ENCODE measurements around the gene SND1.

SND1 gene

GRCh38 chr7:128063088-128063487 lies 411.1 kb downstream of the SND1 start:
- H3K4me3 ChIP-seq (ENCODE audit: low read depth, low read length) = no peak overlapping the region
- no peak for TF ChIP-seq CTCF (IDR thresholded peaks at IDR 0.05; ENCODE audit: low read depth, low read length, missing control alignments)
- no peak for DNase-seq (ENCODE audit: low read depth)

- no peak for TF ChIP-seq CTCF (IDR thresholded peaks at IDR 0.05; ENCODE audit: low read depth, low read length, missing control alignments)
- H3K4me3 ChIP-seq (ENCODE audit: low read depth, low read length) = no peak overlapping the region
- DNase-seq (ENCODE audit: low read depth) = no peak
Observed at GRCh38 chr7:128065872-128066271, 413.9 kb downstream of the SND1 start.

DNA sequence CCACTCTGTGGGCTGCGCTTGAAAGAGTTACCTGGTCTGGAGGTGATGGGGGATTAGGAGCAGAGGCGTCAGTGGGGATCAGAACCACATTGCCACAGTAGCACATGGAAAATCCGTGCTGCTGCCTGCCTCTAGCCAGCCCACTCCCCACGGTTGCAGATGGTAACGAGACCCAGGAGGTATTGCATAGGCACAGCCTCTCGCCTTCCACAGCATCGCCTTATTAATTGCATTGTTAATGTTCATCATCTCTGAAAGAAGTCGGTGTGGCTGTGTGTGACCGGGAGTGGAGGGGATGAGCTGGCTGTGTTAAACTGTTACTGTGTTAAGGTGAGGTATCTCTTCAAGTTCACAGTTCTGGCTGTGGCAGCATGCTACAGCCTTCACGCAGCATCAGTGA lies 414.4 kb downstream of the SND1 start:
- no peak for DNase-seq (ENCODE audit: low read depth)
- TF ChIP-seq CTCF (IDR thresholded peaks at IDR 0.05; ENCODE audit: low read depth, low read length, missing control alignments) = no peak
- H3K4me3 ChIP-seq (ENCODE audit: low read depth, low read length) = no peak overlapping the region

DNA sequence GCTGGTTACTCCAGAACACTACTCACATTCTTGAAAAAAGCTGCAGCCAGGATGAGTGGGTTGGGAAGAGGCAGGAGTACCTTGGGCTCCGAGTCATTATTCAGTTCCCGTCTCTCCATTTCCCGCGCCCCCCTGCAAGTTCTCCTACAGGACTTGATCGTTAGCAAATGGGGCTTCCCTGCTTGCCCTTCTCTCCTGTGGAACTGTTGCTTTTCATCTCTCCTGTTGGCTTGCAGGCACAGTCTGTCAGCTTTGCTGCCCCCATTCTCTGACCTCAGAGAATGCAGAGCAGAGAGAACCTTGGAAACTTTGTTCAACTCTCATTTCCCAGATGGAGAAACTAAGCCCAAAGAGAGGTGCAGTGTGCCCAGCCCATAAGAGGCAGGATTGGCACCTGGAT lies 414.9 kb downstream of the SND1 start:
- no peak overlapping the region for H3K4me3 ChIP-seq (ENCODE audit: low read depth, low read length)
- no peak for TF ChIP-seq CTCF (IDR thresholded peaks at IDR 0.05; ENCODE audit: low read depth, low read length, missing control alignments)
- DNase-seq (ENCODE audit: low read depth) = no peak

DNA sequence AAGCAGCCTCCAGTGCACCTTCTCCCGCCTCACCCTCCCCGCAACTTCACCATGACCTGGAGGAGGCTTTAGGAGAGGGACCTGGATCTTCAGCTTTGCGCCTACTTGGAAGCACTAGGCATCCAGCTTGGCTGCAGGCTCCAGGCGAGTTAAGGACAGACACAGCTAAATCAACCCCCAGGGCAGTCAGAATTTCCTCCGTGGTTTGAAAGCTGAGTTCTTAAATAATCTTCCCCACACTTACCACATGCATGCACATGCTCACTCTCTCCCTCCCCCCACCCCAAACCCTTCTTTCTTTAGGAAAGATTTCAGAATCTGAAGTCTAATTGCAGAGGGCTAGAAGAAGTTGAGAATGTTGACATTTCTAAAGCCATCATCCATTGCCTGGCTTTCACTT lies 416.0 kb downstream of the SND1 start:
- H3K4me3 ChIP-seq (ENCODE audit: low read depth, low read length) = no peak overlapping the region
- TF ChIP-seq CTCF (IDR thresholded peaks at IDR 0.05; ENCODE audit: low read depth, low read length, missing control alignments) = no peak
- no peak for DNase-seq (ENCODE audit: low read depth)

GRCh38 chr7:128068785-128069184 lies 416.8 kb downstream of the SND1 start:
- H3K4me3 ChIP-seq (ENCODE audit: low read depth, low read length) = no peak overlapping the region
- DNase-seq (ENCODE audit: low read depth) = no peak
- TF ChIP-seq CTCF (IDR thresholded peaks at IDR 0.05; ENCODE audit: low read depth, low read length, missing control alignments) = no peak

Data from GM12864 (cell line).